ENCODE results near the gene MACROD2. TPM values are rescaled to one million over a fixed set of nuclear protein-coding genes. Genes with fewer than 3 reads are reported as not detected.
A peak's percentile ranks its signal among the peaks of the same experiment; 100 is the strongest.

The MACROD2 gene
- total and polyA plus RNA-seq, 8 donors = 0.78 to 31.3 (median 10.9) TPM; not detected in 1

DNA sequence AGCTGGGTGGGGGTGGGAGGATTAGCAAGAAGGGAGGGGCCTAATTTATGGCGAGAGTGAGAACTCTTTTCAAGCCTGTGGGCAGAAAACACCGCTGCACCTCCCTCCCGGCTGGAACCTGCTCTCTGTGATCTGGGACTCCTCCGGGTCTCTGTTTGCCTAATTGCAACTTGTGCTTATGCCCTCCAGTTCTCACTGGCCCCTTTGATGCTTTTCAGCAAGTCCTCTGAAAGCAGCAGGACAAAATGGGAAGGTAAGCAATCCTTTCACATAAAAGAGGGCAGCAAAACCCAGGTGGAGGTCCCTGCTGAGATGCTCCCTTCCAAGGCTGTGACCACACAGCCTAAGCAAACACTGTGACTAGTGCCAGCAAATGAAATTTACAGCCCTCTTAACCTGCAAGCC is 865.1 kb downstream of the MACROD2 start:
- Histone ChIP-seq H3K4me3 (no peak overlapping the region), H3K27ac (no peak overlapping the region), H3K9me3 (no peaks in the 10 kb centered on the region), H3K4me1 (peaks cover 0 to 9% (median 3%) of the 10 kb centered on the region in 4 donors), H3K27me3 (no peaks in the 10 kb centered on the region), H3K36me3 (no peaks in the 10 kb centered on the region)
- peak in 1 of 2 donors; percentile 19 for DNase-seq
- TF ChIP-seq CTCF (IDR thresholded peaks at IDR 0.05) (no peak), POLR2AphosphoS5 (IDR thresholded peaks at IDR 0.05) (no peak), EP300 (IDR thresholded peaks at IDR 0.05) (no peak), POLR2A (IDR thresholded peaks at IDR 0.05) (no peak)
- intact Hi-C loops (cut with DNase I; ENCODE audit: low total_unique reads) = no loop called here
- WGBS, 5 donors = 13 to 26% (median 16%) methylated on average over 4 of the region's 4 CpGs

DNA sequence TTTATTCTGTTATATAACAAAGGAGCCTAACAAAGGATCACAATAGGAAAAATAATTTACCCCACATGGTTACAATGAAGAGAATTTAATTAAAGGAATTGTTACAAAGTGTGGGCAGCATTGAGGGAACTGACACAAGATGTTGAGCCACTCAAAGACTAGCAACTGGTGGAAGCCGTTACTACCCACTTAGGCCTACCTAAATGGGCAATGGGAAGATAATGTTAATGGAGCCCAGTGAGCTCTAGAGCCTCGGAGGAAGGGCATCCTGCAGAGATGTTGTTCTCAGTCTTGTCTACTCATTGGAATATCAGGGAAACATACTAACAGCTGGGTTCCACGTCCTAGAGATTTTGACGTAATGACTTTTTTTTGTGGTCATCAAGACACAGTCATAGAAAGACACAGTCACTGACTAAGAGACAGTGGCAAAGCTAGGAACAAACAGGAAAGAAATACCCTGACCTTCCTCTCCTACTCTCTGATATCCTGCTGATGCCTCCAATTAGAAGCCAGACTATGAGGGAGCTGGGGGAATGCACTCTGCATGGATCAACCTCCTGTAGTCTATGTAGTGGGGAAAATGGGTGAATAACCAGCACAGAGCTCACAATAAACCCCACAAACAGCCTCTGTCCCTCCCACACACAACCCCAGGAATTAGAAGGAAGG is 865.8 kb downstream of the MACROD2 start:
- no peak for DNase-seq
- no peaks in the 10 kb centered on the region for H3K36me3 ChIP-seq
- no peak overlapping the region for H3K27ac ChIP-seq
- no peaks in the 10 kb centered on the region for H3K9me3 ChIP-seq
- intact Hi-C loops (cut with DNase I; ENCODE audit: low total_unique reads) = no loop called here
- peaks cover 3 to 9% (median 5%) of the 10 kb centered on the region in 4 donors for H3K4me1 ChIP-seq
- H3K27me3 ChIP-seq = no peaks in the 10 kb centered on the region
- no peak for TF ChIP-seq EP300 (IDR thresholded peaks at IDR 0.05)
- no peak for TF ChIP-seq POLR2AphosphoS5 (IDR thresholded peaks at IDR 0.05)
- TF ChIP-seq POLR2A (IDR thresholded peaks at IDR 0.05) = no peak
- no peak for TF ChIP-seq CTCF (IDR thresholded peaks at IDR 0.05)
- H3K4me3 ChIP-seq = no peak overlapping the region
- 81 to 96% (median 93%) methylated on average over 4 of the region's 4 CpGs for WGBS, 5 donors

DNA sequence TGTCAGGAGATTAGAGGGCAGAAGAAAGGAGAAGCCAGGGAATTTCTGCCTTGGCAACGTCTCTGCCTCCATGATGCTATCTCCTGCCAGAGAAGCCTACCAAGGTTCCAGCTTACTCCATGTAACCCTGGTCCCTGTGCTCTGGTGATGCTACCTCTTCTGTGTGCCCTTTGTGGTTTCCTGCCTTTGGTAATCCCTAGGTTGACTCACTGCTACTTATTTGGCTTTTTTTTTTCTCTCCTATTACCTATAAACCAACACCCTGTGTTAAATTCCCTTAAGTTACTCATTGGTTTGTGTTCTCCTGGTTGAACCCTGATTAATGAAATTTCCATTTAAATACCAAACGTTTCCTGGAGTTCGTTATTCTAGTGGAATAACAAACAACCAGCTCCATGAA is 869.9 kb downstream of the MACROD2 start:
- intact Hi-C loops (cut with DNase I; ENCODE audit: low total_unique reads) = no loop called here
- Histone ChIP-seq H3K4me1 (peaks cover 0 to 9% (median 6%) of the 10 kb centered on the region in 4 donors), H3K9me3 (no peaks in the 10 kb centered on the region), H3K27ac (no peak overlapping the region), H3K27me3 (no peaks in the 10 kb centered on the region), H3K4me3 (no peak overlapping the region), H3K36me3 (no peaks in the 10 kb centered on the region)
- 60 to 75% (median 70%) methylated on average over 3 of the region's 3 CpGs for WGBS, 5 donors
- TF ChIP-seq EP300 (IDR thresholded peaks at IDR 0.05) = no peak
- no peak for TF ChIP-seq POLR2A (IDR thresholded peaks at IDR 0.05)
- no peak for TF ChIP-seq POLR2AphosphoS5 (IDR thresholded peaks at IDR 0.05)
- TF ChIP-seq CTCF (IDR thresholded peaks at IDR 0.05) = no peak
- DNase-seq = no peak

DNA sequence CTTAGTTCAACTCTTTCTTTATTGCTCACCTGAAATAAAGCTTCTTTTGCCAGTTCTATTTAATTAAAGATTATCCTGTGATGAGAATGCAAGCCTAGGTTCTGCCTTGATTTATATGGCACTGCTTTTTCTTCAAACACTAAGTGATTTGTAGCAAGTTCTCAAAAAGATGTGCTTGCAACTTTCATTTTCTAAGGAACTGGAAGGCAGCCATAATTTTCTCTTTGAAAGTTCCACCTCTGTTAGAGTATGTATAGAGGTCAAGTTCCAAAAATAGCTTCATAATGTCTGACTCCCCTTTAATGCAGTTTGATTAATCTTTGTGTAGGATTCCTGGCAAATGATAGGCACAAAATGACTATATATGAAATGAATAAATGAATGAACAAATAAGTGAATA is 870.4 kb downstream of the MACROD2 start:
- intact Hi-C loops (cut with DNase I; ENCODE audit: low total_unique reads) = no loop called here
- Histone ChIP-seq H3K9me3 (no peaks in the 10 kb centered on the region), H3K4me1 (peaks cover 0 to 9% (median 4%) of the 10 kb centered on the region in 4 donors), H3K4me3 (no peak overlapping the region), H3K27me3 (no peaks in the 10 kb centered on the region), H3K36me3 (no peaks in the 10 kb centered on the region), H3K27ac (no peak overlapping the region)
- TF ChIP-seq POLR2AphosphoS5 (IDR thresholded peaks at IDR 0.05) = no peak
- no peak for TF ChIP-seq POLR2A (IDR thresholded peaks at IDR 0.05)
- TF ChIP-seq CTCF (IDR thresholded peaks at IDR 0.05) = no peak
- no peak for TF ChIP-seq EP300 (IDR thresholded peaks at IDR 0.05)
- no peak for DNase-seq
